Measurements from ENCODE around the gene IPO4. TPM values are rescaled to one million over a fixed set of nuclear protein-coding genes. Genes with fewer than 3 reads are reported as not detected.
"Not testable (repeated sequence)": the region's sequence is repeated elsewhere in the genome, so short reads cannot be mapped to it uniquely, and the experiment has no call there.

Gene IPO4
- total RNA-seq, 2 donors from 2014 or later: 12.1 to 15.7 TPM

- no peak for TF ChIP-seq CTCF (IDR thresholded peaks at IDR 0.05)
- H3K27ac ChIP-seq: no peak overlapping the region
- no peak for DNase-seq (ENCODE audit: low spot score)
- no peak overlapping the region for H3K4me3 ChIP-seq
- no peaks in the 10 kb centered on the region for H3K27me3 ChIP-seq
- peaks cover 28% of the 10 kb centered on the region for H3K36me3 ChIP-seq
- no peaks in the 10 kb centered on the region for H3K4me1 ChIP-seq
- H3K9me3 ChIP-seq: no peaks in the 10 kb centered on the region
Observed at GRCh38 chr14:24204163-24205146, 15.8 kb upstream of the IPO4 start.

GRCh38 chr14:24203249-24203886, 14.8 kb upstream of the IPO4 start:
- not testable (repeated sequence) for H3K4me1 ChIP-seq; H3K27ac ChIP-seq; H3K27me3 ChIP-seq; DNase-seq (ENCODE audit: low spot score); H3K4me3 ChIP-seq; H3K9me3 ChIP-seq
- peaks cover 20% of the 10 kb centered on the region for H3K36me3 ChIP-seq

GRCh38 chr14:24202538-24202937, 13.9 kb upstream of the IPO4 start:
- H3K27me3 ChIP-seq; DNase-seq (ENCODE audit: low spot score); H3K4me1 ChIP-seq; H3K4me3 ChIP-seq; H3K27ac ChIP-seq; H3K9me3 ChIP-seq: not testable (repeated sequence)
- H3K36me3 ChIP-seq: peaks cover 16% of the 10 kb centered on the region

- H3K36me3 ChIP-seq: no peaks in the 10 kb centered on the region
- H3K4me3 ChIP-seq: no peak overlapping the region
- no peak for DNase-seq (ENCODE audit: low spot score)
- no peaks in the 10 kb centered on the region for H3K27me3 ChIP-seq
- H3K4me1 ChIP-seq: peaks cover 0 to 36% of the 10 kb centered on the region in 2 donors
- no peak for TF ChIP-seq CTCF (IDR thresholded peaks at IDR 0.05)
- no peaks in the 10 kb centered on the region for H3K9me3 ChIP-seq
- no peak overlapping the region for H3K27ac ChIP-seq
Observed at GRCh38 chr14:24198814-24199524, 10.4 kb upstream of the IPO4 start.

GRCh38 chr14:24197056-24197450, 8.4 kb upstream of the IPO4 start:
- no peak for DNase-seq (ENCODE audit: low spot score)
- Histone ChIP-seq H3K4me3 (no peak overlapping the region), H3K27me3 (no peaks in the 10 kb centered on the region), H3K4me1 (peaks cover 0 to 38% of the 10 kb centered on the region in 2 donors), H3K36me3 (peaks cover 10% of the 10 kb centered on the region), H3K27ac (no peak overlapping the region), H3K9me3 (no peaks in the 10 kb centered on the region)
- no peak for TF ChIP-seq CTCF (IDR thresholded peaks at IDR 0.05)

GRCh38 chr14:24196071-24197055, 7.7 kb upstream of the IPO4 start:
- DNase-seq (ENCODE audit: low spot score): no peak
- no peaks in the 10 kb centered on the region for H3K9me3 ChIP-seq
- no peaks in the 10 kb centered on the region for H3K27me3 ChIP-seq
- peak overlapping the region; percentile 88 to 89 for H3K4me3 ChIP-seq
- TF ChIP-seq CTCF (IDR thresholded peaks at IDR 0.05): no peak
- peak overlapping the region; percentile 95 to 96 for H3K27ac ChIP-seq
- peaks cover 15% of the 10 kb centered on the region for H3K36me3 ChIP-seq
- H3K4me1 ChIP-seq: peaks cover 0 to 38% of the 10 kb centered on the region in 2 donors

Measured in right atrium auricular region (tissue), 2 donors.